ENCODE results near the gene PTPN20.

PTPN20 gene

DNA sequence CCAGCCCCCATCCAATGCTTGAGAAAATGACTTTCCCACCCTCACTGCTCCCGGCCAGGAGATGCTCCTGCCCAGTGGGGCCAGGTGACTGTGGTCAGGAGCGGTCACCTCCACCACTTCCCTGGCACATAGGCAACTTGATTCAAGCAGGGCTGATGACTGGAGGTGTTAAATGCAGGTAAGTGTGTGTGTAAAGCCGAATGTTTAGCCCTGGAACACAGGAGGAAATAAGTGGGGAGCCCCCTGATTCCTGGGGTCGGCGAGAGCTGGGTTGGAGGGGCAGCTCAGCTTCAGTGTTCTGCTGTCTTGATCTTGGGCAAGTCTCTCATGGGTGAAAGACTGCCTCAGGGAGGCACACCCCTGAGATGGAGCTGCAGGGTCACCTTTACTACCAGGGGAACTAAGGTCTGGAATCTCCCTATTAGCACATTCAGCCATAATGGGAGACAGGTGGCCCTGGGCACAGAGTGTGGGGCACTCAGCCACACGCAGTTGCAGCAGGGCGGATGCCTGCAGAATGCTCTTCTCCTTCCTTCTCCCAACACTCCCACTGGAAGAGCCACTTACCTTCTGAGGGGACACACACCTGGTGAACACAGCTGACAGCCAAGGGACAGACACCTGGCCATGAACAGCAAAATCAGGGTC lies 124.1 kb downstream of the PTPN20 start:
- no peak for DNase-seq

DNA sequence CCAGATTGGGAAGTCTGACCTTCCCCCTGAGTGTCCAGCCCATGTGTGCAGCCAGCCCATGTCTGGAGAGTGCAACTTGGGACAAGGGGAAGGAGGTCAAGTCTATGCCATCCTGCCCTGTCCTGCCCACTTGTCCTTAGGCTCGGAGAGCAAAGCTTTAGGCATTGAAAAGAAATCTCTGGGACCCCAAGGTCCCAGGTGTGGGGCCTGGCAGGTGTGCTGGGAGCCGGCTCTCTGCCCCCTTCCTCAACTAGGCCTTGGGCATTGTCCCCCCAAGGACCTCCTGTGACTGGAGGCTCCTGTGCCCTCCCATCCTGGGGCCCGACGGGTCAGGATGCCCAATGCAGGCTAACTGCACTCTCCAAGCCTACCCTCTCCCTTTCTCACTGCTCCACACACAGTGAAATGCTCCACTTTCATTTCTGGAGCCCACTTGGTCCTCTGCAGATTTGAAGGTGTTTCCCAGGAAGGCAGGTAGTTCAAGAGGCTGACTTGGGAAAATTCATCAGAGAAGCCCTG lies 124.7 kb downstream of the PTPN20 start:
- no peak for DNase-seq

DNA sequence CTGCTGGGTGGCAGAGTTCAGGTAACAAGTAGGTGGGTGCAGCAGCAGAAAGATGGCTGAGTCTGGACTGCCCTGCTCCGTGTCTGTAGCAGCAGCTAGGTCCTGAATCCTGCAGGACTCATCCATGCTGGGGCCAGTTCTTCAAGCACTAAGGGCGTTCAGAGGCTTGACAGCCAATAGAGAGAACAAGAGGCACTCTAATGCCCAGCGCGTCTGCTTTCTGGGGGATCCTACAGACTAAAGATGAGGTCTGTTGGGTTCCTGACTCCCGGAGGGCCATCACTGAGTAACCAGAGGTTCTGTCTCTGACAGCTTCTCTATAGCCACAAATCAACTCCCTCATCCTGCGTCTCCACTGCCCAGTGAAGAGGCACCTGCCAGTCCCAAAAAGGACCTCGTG lies 125.5 kb downstream of the PTPN20 start:
- no peak for DNase-seq

DNA sequence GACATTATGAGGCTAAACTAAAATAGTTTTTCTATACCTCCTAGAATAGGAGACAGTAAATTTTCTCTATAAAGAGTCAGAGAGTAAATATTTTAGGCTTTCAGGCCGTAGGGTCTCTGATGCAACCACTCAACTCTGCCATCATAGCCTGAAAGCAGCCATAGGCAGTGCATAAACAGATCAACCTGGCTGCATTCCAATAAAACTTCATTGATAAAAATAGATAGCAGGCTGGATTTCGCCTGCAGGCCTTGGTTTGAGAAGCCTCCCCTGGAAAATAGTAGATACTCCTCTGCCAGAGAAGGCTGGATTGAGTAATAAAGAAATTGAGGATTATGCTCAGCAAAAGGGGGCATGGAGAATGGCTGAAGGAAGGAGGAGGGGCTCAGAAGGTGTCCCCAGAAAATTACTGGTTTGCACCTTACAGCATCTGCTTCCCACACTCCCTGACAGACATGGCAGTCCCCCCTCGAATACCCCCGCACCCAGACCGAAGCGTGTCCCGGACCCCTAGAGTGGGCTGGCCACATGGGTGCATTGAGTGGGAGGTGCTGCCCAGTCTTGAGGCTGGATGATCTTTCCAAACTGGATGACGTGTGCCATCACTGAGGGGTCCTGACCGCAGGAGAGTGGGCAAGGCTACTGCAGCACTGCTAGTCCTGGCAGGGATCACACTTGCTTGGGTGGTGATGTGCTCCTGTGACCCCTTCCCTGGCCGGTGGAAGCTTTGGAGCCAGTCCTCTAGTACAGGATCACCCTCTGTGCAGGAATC lies 126.6 kb downstream of the PTPN20 start:
- no peak for DNase-seq

DNA sequence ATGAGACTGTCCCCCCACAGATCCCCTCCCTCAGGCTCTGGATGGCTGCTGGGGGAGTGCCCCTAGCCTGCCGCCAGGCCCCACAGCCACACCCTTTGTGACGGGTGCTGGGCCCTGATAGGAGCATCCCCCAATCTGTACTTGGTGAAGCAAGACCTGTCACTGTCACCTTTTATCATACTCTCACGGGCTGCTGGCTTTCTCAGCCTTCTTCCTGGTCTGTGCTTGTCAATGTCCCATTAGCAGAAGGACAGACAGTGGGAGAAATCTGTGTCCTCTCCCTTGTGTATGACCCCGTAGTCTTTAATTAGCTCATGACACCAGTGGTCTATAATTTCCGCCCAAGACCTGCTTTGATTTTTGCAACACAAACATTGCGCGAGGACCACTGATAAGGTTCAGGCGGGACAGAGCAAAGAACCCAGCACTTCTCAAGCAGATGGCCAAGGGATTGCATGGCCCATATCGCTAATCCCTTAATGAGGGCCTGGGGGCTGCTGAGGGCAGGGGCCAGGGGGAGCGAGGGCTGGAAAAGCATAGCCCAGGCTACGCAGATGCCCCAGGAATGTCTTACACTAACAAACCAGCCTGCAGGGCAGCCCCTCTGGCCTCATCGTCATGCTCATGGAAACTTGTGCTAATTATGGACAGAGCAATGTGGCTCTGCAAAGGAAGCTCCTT lies 127.8 kb downstream of the PTPN20 start:
- no peak for DNase-seq

DNA sequence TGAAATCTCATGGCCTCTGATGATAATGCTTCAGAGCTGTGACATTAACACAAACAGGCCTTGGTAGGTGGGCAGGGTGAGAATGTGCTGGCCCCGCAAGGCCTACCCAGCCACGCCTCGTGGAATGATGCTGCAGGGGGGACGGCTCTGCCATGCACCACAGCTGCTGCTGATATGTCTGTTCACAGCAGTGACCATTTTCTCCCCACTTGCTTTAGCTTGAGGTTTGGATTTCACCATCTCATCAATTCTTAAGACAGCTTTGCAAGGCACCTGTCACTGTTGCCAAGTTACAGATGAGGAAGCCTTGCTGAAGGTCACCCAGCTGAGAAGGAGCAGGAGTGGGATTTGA lies 128.3 kb downstream of the PTPN20 start:
- DNase-seq: no peak

DNA sequence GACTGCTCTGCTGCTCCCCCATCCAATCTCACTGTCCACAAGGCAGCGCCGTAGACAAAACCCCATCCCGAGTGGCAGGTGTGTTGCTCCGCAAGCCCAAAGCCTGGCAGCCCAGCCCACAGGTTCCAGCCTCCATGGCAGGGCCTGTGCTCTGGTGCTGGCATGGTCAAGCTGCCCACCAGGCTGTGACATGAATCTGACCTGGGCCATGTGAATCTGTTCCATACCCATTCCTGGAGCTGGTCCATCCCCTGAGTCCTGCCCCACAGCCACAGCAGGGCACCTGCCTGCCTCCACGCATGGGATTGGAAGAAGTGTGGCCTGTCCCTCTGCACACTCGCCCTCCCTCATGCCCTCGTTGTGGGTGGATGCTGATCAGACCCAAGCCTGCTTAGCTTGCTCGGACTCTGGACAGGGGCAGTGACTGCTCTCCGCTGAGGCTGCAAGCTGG lies 128.8 kb downstream of the PTPN20 start:
- DNase-seq: no peak

DNA sequence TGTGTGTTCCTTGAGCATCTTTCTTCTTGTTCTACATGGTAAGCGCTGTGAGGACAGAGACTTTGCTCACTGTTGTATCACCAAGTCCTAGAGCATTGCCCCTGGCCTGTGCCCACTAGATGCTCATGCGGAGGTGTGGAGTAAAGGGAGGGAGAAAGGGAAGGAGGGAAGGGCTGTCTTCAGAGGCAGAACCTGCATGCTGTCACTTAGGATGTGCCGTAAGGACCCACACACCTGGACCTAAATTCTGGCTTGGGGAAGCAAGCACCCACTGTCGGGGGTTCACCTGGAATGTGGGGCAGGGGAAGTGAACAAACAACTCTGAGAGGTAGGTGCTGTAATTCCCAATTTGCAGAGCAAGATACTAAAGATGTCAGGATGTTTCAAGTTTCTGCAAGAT lies 129.5 kb downstream of the PTPN20 start:
- no peak for DNase-seq

DNA sequence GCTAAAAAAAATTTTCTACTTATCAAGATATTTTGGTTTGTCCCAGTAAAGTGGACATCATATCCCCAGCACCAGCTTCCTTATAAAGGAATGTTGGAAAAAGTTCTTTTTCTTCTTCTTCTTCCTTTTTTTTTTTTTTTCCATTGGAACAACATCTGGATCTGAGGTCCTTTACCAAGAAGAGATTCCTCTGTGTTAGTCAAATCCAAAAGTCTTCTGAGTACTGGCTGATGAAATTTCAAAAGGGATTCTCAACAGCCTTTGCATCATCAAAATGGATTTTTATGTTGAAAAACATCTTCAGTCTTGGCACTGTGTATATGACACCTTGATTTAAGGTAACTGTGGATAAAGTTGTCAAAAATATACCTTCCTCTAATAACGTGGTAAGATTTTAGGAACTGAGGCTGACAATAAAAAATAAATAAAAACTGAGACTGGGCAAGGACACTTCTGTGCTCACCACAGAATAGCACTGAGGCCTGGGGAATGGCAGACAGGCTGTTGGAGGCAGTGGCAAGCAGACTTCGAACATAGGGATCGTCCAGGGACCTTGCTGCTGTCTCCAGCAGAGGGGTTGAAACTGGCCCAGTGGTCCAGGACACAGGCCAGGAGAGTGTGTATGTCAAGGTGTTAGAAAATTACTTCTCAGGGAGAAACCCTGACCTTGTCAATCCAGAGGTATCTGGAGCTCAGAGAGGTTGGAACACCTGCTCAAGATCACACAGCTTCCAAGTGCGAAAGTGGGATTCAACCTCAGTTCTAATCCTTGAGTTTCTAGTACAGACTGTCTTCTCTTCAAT lies 130.4 kb downstream of the PTPN20 start:
- no peak for DNase-seq

DNA sequence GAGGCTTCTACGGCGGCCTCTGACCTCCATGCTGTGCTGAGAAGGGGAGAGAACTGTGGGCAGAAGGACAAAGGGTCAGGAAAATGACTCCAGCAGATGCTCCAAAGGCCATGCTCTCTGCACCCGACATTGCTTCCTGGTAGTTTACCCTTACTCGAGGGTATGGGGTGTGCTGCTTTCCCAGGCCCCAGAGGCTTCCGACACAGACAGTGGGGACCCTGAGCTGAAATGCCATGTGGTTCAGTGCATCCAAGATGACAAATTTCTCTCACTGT lies 130.9 kb downstream of the PTPN20 start:
- DNase-seq: no peak

DNA sequence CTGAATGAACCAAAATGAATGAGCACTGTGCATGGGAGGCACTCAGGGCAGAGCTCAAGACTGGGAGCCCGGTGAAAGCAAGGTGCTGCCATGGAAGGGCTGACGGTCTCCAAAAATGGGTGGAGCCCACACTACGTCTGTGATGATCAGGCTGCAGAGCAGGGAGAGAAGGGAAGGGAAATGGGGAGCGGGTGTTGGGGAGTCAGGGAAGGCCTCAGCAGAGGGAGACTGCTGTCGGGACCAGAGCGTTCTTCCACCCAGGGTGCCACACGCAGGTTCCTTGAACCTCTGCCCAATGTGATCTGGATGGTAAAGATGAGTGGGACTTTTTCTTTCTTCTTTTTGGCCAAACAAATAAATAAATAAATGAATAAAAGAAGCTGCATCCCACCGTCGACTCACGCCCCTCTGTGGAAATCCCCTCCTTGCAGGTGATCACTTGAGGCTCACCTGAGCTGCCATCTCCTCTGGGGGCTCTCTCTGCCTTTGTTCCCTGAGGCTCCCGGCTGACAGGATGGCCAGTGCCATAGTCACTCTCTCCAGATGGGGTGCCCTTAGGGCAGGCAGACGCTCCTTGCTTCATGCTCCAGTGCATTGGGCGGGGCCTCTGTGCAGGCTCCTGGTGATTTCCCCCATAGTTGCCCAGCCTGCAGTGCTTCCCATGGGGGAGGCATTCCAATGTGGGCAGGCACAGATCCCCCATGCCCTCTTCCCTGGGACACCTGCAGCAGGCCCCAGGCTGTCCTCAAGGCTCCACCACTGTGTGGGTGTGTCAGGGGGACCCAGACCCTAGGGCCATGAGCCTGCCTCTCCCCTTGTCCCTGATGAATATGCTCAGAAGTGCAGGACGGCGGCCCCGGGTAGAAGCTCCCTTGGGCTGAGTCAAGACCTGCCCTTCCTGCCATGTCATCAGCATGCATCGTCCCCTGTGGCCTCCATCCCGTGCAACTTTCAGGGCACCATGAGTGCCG lies 131.8 kb downstream of the PTPN20 start:
- DNase-seq: no peak

DNA sequence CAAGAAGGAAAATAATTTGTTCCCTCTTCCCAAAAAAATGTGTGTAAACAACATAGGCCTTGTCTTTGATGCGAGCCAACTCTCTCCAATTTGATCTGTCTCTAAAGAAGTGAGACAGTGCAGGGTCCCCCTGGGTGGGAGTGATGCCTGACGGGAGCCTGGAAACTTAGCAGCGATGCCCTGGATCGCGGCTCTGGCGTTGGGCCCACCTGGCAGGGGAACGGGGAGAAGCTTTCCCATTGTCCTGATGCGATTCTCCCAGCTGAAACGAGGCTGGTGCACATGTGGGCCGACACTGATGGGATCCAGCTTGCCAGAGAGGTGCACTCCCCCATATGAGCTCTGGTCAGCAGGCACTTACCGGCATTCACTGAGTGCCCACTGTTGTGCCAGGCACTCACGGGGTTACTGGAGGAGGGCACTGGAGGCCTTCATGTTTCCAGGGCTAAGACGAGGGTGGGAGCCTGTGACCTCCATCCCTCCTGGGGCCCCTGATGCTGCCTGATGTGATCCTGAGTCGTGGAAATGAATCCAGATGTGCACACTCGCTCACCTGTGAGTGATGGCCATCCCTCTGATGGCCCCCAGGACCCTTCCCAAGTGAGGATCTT lies 132.8 kb downstream of the PTPN20 start:
- no peak for DNase-seq

DNA sequence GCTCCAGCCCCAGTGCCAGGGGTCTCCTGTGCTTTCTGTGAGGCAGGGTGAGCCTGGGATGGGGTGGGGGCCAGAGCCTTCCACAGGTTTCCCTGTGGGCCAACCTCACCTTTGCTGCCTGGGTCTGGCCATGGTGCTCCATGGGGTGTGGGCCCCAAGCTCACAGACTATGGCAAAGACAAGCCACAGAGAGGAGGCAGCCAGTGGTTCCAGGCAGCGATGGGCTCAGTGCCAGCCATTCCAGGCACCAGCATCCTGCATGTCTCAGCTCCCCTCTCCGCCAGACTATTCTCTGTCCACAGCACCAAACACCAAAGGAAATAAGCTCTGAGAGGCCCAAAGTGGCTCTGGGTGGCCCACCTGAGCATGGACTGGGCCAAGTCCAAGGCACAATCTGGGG lies 133.5 kb downstream of the PTPN20 start:
- DNase-seq: no peak

DNA sequence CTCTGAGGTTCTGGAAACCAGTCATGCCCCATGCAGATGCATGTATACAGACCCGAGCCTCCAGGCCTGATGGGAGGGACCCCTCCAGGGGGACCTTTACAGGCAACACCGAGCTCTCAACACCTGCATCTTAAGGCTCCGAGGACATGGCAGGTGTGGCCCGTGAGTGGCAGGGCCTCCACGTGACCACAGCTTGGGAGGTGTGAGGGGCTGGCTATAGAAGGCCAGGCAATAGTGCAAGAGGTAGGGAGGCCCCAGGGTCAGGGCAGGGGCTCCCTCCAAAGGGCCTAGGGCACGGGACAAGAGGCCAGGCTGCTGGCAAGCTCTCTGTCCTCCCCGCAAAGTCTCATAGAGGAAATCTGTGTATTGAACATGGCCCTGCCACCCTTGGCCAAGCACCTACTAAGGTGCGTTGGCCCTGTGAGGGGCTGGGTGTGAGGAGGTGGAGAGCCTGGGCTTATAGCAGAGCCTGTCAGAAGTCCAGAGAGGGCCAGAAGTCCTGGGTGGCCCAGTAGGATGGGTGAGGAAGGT lies 134.2 kb downstream of the PTPN20 start:
- no peak for DNase-seq

DNA sequence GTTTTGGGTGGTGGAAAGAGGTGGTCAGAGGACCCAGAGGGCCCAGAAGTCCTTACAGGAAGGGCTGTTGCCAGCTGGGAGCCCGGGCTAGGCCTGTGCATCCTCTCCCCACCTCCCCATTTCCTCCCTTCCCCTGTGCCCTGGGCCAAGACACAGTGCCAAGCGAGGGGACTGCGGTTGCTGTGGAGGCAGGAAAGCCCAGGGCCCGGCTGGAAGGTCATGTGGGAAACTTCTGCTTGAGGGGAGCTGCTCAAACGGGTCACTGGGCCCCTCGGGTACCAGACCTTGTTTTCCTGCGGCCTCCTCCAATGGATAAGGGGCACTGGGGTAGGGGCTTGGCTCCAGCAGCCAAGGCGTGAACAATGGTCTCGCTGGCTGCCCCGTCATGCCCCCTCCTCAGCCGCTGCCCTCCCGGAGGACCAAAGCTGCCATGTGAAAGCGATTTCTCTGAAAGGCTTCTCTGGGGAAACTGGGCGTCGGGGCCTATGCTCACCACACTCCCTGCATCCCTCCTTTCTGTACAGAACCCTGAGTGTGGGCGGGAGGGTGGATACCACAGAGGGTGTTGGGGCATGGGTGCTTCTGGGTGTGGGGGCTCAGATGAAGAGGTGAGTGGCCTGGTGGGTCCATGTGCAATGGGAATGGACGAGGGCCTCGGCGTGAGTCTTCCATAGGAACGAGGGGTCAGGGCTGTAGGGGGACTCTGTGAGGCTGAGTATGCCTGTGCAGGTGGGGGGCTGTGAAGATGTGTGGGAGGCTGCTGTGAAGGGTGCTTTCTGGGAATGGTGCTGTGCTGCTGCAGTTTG lies 135.3 kb downstream of the PTPN20 start:
- DNase-seq: no peak

DNA sequence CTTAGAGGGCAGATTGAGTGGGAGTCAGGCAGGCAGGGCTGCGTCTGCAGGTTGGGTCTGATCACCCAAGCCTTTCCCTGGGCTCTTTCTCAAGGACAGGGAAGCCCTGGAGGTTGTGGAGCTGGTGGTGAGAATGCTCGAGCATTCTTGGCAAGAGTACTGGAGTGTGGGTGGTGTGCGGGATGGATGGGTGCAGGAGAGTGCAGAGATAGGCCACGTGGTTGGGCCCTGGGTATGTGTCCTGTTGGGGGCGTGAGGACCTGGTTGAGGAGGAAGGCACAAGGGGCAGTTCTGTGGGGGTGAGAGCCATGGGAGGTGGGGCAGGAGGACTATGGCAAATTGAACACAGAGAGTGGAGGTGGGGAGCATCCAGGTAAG lies 135.9 kb downstream of the PTPN20 start:
- DNase-seq: no peak

DNA sequence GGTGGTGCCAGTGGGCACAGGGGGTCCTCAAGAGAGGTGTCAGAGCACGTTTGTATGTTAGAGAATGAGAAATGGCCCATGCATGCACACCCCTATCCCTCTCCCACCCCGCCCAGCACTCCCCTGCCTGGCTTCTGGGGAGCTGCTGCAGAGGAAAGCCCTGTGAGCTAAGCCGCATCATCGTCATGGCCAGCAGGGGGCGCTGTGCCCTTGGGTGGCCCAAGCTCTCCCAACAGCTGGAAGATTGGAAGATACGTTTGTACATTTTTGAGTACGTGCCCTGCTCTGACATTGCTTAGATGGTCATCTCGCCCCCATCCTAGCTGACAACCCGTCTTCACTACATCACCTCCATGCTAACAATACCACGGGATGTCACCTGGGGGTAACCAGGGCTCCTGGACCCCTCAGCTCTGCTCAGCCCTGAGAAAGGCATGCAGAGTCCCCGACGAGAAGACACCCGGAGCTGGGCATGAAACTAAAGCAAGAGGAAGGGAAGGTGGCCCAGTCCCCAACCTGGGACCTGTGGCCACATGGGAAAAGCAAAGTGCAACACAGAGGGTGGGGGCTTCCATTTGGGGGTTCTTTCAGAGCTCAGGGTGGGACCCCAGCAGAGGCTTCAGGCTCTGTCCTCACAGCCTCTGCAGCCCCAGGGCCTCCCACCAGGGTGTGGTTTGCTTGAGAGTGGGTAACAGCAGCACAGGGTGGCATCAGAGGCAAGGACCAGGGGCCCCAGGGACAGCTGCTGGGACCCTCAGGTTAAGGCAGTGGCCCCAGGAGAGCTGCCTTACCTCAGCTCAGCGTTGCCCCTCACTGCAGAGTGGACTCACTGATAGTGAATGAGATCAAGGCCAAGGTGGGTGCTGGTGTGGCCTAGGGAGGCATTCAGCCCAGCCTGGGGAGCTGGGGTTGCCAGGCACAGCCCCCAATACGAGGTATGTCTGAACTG lies 136.6 kb downstream of the PTPN20 start:
- DNase-seq: peak; percentile 71 to 72

DNA sequence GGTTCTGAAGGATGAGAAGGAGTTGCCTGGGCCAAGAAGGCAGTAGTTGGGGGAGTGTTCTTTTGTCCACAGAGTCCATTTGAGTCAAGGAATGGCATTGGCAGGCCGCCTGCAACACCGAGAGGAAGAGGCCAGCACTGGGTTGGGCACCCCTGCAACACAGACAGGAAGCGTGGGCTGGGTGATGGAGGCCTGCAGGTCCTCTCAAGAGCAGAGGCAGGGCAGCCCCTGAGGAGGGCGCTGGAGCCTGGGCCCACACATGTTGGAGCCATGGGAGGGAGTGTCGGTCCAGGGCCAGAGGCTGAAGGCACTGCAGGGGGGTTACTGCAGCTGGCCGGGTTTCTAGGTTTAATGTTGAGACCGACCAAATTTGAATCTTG lies 137.3 kb downstream of the PTPN20 start:
- DNase-seq: no peak

Measured in activated CD4-positive, alpha-beta T cell treated with anti-CD3 and anti-CD28 coated beads for 4 hours (primary cell).